Stomach smooth muscle (tissue), 2 donors: ENCODE results near the gene PRR14.
"Not testable (repeated sequence)": the region's sequence is repeated elsewhere in the genome, so short reads cannot be mapped to it uniquely, and the experiment has no call there.

ENCODE experiments used
- H3K27ac ChIP-seq: one replicate; pipeline ENCODE4 v1.7.0; 2013; ENCODE audit warnings: mild to moderate bottlenecking, low read length, inconsistent platforms
- H3K27me3 ChIP-seq, 2 donors: one replicate each; pipeline ENCODE4 v1.7.0; 2013; ENCODE audit warnings: low read length in 2 of 2; ENCODE audit not compliant: insufficient read depth in 2 of 2, control insufficient read depth in 1 of 2
- H3K36me3 ChIP-seq, 2 donors: one replicate each; pipeline ENCODE4 v1.7.0; 2013; ENCODE audit warnings: low read length in 2 of 2; ENCODE audit not compliant: control insufficient read depth in 2 of 2, insufficient read depth in 2 of 2
- H3K4me1 ChIP-seq: one replicate; pipeline ENCODE4 v1.7.0; 2013; ENCODE audit warnings: low read length; ENCODE audit not compliant: control insufficient read depth, insufficient read depth
- H3K4me3 ChIP-seq, 2 donors: one replicate each; pipeline ENCODE4 v1.7.0; 2013; ENCODE audit warnings: low read length in 2 of 2
- H3K9ac ChIP-seq, 2 donors: one replicate each; pipeline ENCODE4 v1.7.0; 2013; ENCODE audit warnings: low read length in 2 of 2, mild to moderate bottlenecking in 1 of 2
- H3K9me3 ChIP-seq, 2 donors: one replicate each; pipeline ENCODE4 v1.7.0; 2013; ENCODE audit warnings: low read length in 2 of 2; ENCODE audit not compliant: control insufficient read depth in 2 of 2
- donor health status: healthy.
- donor health status: Pancreatic carcinoma.

The PRR14 gene

DNA sequence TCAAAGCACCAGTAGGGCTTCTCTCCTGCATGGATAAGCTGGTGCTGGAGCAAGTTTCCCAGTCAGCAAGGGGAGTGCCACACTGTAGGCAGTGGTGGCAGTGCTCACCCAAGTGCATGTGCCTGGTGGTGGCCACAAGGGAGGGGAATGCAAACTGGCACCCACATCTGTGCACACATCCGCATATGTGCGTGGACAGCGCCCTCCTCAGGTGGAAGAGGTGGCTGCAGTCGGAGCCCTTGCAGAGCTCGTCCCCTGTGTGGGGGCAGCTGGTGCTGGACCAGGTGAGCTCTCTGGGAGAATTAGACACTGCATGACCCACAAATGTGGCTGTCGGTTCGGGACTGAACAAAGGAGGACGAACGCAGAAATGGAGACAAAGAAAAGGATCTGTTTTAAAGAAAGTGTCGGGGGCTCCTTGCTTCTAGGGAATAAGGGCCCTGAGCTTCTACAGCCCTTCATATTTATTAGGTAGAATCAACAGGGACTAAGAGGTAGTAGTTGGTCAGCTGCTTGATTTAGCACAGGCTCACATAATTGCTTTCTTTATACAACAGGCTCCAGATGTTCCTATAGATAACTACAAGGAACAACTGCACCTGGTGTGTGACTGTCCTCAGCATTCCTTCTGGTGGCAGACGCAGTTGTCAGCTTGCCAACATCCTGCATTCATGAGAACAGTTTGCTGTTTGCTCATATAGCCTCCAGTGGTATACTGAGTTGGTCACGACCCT lies 35.2 kb upstream of the PRR14 start:
- Histone ChIP-seq H3K27ac (no peak overlapping the region), H3K4me1 (no peaks in the 10 kb centered on the region), H3K9me3 (no peaks in the 10 kb centered on the region), H3K36me3 (no peaks in the 10 kb centered on the region), H3K4me3 (no peak overlapping the region), H3K9ac (no peak overlapping the region), H3K27me3 (no peaks in the 10 kb centered on the region)

DNA sequence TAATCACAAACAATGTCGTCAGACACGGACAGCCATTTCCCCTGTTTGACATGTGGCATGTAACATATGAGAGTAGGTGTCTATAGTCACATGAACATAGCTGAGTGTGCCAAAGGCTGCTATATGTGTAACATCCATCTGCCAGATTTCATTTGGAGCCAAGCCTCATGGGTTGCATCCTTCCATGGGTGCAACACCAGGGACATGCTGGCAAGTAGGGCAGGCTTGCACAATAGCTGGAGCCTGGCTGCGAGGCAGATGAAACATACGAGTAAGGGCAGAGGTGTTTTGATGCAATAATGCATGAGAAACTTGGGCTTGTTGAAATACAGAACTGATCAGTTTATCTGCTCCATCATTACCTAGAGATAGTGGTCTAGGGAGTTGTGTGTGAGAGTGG lies 31.6 kb upstream of the PRR14 start:
- no peak overlapping the region for H3K4me3 ChIP-seq
- H3K4me1 ChIP-seq = no peaks in the 10 kb centered on the region
- no peaks in the 10 kb centered on the region for H3K9me3 ChIP-seq
- no peaks in the 10 kb centered on the region for H3K27me3 ChIP-seq
- H3K36me3 ChIP-seq = no peaks in the 10 kb centered on the region
- H3K27ac ChIP-seq = no peak overlapping the region
- no peak overlapping the region for H3K9ac ChIP-seq

DNA sequence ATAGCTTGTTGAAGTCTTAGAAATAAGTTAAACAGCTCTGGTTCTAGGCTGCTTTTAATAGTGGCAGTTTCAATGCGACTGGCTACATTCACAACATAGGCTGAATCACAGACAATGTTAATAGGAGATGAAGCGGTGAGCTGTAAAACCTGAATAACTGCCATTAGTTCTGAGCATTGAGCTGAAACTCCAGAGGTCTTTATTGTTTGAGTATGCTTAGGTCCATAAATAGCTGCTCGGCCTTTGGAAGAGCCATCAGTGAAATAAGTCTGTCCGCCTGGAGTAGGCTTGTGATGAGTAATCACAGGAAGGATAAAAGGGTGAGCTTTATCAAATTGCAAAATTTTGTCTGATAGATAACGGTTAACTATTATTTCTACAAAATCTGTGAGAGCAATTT lies 31.1 kb upstream of the PRR14 start:
- Histone ChIP-seq H3K9me3 (no peaks in the 10 kb centered on the region), H3K27me3 (peaks cover 0 to 2% of the 10 kb centered on the region in 2 donors), H3K4me3 (no peak overlapping the region), H3K36me3 (no peaks in the 10 kb centered on the region), H3K27ac (no peak overlapping the region), H3K9ac (no peak overlapping the region), H3K4me1 (no peaks in the 10 kb centered on the region)

DNA sequence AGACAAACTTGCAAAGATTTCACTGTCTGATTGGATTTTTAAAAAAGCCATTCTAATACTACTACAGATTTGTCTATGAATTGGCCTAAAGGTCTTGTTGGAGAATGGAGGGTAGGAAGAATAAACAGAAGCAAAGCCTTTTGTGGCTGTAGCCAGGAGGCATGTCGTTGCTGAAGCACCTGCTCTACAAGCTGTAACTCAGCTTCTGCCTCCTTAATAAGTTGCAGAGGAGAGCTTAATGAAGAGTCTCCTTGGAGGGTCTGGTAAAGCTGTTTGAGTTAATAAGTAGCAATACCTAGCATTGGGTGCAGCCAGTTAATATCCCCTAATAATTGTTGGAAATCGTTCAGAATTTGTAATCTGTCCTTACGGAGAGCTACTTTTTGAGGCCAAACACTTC lies 30.6 kb upstream of the PRR14 start:
- Histone ChIP-seq H3K4me3 (no peak overlapping the region), H3K4me1 (no peaks in the 10 kb centered on the region), H3K36me3 (no peaks in the 10 kb centered on the region), H3K27me3 (peaks cover 0 to 2% of the 10 kb centered on the region in 2 donors), H3K27ac (no peak overlapping the region), H3K9ac (no peak overlapping the region), H3K9me3 (no peaks in the 10 kb centered on the region)

DNA sequence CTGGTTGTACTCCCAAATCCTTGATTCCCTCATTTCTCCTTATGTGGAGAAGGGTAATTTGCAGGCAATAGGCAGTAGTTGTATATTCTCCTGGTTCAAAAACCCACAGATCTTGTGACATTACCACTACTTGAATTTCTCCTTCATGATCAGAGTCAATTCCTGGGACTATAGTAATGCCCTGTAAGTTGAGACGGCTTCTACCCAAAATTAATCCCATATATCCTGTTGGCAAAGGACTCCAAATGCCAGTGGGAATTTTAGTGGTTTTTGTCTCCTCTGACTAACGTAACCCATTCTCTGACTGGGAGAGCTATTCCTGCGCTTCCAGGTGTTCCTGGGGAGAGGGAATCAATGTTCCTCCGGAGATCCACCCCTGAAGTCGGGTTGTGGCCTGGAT lies 29.0 kb upstream of the PRR14 start:
- no peak overlapping the region for H3K9ac ChIP-seq

DNA sequence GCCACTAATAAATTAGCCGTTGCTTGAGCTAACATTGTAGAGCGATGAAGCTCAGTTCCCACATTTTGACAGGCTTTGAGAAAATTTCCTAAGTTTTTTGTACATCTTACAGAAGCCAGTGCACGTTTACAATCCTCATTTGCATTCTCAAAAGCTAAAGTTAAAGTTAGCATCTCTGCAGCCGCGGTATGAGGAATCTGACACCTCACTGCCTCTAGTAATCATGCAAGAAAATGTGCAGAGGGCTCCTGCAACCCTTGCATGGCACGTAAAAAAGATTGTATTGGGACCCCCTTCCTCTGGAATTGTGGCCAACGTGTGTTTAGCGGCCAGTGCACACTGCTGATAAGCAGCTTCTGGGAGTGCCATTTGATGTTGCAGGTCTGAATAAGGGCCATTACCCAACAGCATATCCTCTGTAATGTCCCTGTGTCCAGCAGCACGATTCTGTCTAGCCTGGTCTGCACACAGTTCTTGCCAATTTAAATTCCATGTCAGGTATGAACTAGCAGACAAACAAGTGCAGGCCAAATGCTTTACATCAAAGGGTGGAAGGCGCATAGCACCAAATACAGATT lies 28.2 kb upstream of the PRR14 start:
- H3K9ac ChIP-seq = no peak overlapping the region
- no peak overlapping the region for H3K27ac ChIP-seq
- H3K9me3 ChIP-seq = no peaks in the 10 kb centered on the region
- H3K27me3 ChIP-seq = peaks cover 0 to 2% of the 10 kb centered on the region in 2 donors
- no peaks in the 10 kb centered on the region for H3K36me3 ChIP-seq
- no peak overlapping the region for H3K4me3 ChIP-seq
- H3K4me1 ChIP-seq = no peaks in the 10 kb centered on the region

More for the DNA sequence above, 29.0 kb upstream of the PRR14 start:
- no peaks in the 10 kb centered on the region for H3K36me3 ChIP-seq
- no peak overlapping the region for H3K4me3 ChIP-seq
- H3K4me1 ChIP-seq = no peaks in the 10 kb centered on the region
- H3K27ac ChIP-seq = no peak overlapping the region
- no peaks in the 10 kb centered on the region for H3K9me3 ChIP-seq
- H3K27me3 ChIP-seq = peaks cover 0 to 2% of the 10 kb centered on the region in 2 donors

DNA sequence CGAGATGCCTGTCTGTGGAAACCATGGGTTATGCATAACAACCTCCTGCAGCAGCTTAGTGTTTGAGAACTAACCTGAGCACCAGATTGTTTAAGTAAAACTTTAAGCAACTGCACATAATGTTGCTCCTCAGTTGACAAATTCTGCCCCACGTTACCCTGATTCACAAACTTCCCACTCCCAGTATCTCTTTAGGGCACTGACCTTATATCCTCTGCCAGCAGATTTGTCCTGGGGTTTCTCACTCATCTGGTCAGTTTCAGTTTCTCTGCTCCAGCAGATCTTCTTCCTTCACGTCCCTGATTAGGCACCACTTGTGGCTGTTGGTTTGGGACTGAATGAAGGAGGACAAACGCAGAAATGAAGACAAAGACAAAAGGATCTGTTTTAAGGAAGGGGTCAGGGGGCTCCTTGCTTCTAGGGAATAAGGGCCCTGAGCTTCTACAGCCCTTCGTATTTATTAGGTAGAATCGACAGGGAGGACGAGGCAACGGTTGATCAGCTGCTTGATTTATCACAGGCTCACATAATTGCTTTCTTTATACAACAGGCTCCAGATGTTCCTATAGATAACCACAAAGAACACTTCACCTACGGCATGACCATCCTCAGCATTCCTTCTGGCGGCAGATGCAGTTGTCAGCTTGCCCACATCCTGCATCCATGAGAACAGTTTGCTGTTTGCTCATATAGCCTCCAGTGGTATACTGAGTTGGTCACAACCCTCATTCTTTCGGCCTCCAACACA lies 27.1 kb upstream of the PRR14 start:
- H3K4me1 ChIP-seq = peaks cover 2% of the 10 kb centered on the region
- no peaks in the 10 kb centered on the region for H3K9me3 ChIP-seq
- no peak overlapping the region for H3K27ac ChIP-seq
- peaks cover 0 to 2% of the 10 kb centered on the region in 2 donors for H3K27me3 ChIP-seq
- no peak overlapping the region for H3K9ac ChIP-seq
- no peaks in the 10 kb centered on the region for H3K36me3 ChIP-seq
- no peak overlapping the region for H3K4me3 ChIP-seq

DNA sequence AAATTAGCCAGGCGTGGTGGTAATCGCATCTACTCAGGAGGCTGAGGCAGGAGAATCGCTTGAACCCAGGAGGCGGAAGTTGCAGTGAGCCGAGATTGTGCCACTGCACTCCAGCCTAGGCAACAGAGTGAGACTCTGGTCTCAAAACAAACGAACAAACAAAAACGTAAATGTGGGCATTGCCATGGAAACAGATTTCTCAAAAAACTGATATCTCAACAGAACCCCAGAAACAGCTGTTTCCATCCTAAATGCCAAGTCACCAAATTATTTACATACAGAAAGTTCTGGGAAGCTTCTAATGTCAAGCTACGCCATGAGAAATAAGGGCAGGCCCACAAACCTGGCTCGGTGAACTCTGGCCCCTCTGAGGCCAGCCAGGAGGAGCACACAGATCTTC lies 24.5 kb upstream of the PRR14 start:
- Histone ChIP-seq H3K9me3 (no peaks in the 10 kb centered on the region), H3K4me3 (no peak overlapping the region), H3K36me3 (no peaks in the 10 kb centered on the region), H3K9ac (no peak overlapping the region), H3K4me1 (peaks cover 3% of the 10 kb centered on the region), H3K27me3 (peaks cover 0 to 2% of the 10 kb centered on the region in 2 donors), H3K27ac (no peak overlapping the region)

DNA sequence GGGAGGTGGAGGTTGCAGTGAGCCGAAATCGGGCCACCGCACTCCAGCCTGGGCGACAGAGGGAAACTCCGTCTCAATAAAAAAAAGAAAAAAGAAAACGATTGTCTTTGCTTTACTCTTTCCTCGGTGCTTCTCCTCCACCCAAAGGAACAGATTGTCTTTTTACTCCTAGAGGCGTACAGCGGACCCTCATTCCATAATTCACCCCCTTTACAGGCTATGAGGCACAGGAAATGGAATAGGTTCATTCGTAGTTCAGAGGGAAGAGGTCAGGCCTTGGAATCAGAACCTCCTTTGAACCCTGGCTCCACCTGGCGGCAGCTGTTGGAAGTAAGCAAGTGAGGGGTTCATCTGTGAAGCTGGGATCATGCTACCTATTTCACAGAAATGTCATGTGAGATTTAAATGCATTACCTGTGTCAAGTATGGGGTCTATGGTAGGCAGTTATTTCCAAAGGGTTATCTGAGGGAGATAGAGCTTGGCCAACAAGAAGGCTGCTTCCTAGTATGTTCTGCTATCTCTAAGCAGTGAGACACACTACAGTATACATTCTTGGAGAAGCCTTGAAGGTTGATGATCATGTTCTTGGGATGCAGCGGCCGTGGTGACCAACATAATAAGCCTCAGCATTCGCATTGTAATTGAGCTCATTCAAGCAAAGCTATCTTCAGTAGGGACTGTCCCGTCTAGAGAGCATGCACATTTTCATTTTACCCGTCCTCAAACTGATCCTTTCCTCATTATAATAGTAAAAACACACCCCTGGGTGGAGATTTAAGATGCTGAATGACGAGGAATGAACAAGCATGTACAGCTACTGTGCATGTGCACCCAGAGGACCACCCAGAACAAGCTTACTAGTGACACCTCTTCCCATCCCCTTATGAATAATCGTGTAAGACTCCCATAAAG lies 21.9 kb upstream of the PRR14 start:
- H3K9ac ChIP-seq = peak overlapping the region in 1 of 2 donors; percentile 64
- peak overlapping the region in 1 of 2 donors; percentile 44 for H3K4me3 ChIP-seq
- H3K9me3 ChIP-seq = no peaks in the 10 kb centered on the region
- H3K27ac ChIP-seq = no peak overlapping the region
- peaks cover 0 to 2% of the 10 kb centered on the region in 2 donors for H3K27me3 ChIP-seq
- no peaks in the 10 kb centered on the region for H3K36me3 ChIP-seq
- H3K4me1 ChIP-seq = peaks cover 3% of the 10 kb centered on the region

DNA sequence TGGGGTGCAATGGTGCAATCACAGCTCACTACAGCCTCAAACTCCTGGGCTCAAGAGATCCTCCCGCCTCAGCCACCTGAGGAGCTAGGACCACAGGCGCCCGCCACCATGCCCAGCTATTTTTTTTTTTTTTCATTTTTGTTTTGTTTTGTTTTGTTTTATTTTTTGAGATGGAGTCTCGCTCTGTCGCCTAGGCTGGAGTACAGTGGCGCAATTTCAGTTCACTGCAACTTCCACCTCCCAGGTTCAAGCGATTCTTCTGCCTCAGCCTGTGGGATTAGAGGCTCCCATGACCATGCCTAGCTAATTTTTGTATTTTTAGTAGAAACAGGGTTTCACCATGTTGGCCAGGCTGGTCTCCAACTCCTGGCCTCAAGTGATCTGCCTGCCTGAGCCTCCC lies 18.3 kb upstream of the PRR14 start:
- H3K36me3 ChIP-seq, H3K9ac ChIP-seq, H3K27ac ChIP-seq, H3K27me3 ChIP-seq, H3K9me3 ChIP-seq, H3K4me3 ChIP-seq: not testable (repeated sequence)
- peaks cover 13% of the 10 kb centered on the region for H3K4me1 ChIP-seq
